Activated T-helper 1 cell treated with anti-CD3 and anti-CD28 coated beads, Interleukin-2, amount 50 U/mL, for 16 hours (primary cell): Measurements from ENCODE around the gene NATD1.
"Not testable (repeated sequence)": the region's sequence is repeated elsewhere in the genome, so short reads cannot be mapped to it uniquely, and the experiment has no call there.

Source experiments
- DNase-seq, 2 donors: peaks; one replicate each; pipeline ENCODE4 v3.0.0-alpha.2; 2020; ENCODE audit warnings: low read depth in 1 of 2, low spot score in 1 of 2

The NATD1 gene

DNA sequence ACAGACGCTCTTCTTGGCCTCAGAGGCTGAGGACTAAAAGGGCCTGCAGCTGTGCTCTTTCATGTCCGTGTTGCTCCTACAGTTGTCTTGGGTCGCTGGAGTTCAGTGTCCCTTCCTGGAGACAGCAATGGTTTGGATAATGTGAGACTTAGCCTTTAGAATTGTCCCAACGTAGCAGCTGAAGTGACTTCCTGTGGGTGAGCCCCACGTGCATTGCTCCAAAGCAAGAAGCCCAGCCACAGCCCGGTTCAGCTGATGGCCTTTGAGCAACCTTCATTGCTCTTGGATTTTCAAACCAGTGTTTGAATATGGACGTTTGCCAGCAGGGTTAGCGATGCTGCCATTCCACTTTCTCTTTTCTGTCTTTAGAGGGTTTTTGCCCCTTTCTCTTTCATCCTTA lies 59.0 kb downstream of the NATD1 start:
- DNase-seq = no peak

DNA sequence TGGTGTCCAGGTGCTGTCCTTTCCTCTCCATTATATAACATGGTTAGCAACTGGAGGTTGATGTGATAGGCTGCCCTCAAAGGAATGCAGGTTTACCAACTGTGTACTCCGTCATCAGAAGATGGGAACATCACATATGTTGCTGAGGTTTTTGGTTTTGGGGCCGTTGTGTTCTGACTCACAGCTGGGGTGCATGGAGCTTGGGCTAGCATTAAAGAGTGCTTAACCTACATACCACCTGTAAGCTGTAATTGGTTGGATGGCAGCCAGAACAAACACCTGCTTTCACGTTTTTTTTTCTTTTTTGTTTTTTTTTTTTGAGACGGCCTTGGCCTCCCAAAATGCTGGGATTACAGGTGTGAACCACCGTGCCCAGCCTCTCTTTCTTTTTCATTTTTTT lies 60.2 kb downstream of the NATD1 start:
- no peak for DNase-seq

DNA sequence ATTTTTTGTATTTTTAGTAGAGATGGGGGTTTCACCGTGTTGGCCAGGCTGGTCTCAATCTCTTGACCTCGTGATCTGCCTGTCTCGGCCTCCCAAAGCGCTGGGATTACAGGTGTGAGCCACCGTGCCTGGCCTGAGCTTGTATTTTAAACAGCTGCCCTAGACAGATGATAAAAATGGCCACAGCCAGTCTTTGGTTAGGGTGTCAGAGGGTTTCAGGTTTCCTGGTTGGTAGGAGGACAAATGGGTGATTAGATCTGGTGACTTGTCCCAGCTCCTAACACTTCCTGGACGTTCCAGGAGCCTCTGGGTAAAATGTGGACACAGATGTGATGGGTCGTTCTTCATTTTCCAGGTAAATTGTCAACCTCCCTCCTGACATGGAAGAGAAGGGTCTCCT lies 60.8 kb downstream of the NATD1 start:
- not testable (repeated sequence) for DNase-seq

DNA sequence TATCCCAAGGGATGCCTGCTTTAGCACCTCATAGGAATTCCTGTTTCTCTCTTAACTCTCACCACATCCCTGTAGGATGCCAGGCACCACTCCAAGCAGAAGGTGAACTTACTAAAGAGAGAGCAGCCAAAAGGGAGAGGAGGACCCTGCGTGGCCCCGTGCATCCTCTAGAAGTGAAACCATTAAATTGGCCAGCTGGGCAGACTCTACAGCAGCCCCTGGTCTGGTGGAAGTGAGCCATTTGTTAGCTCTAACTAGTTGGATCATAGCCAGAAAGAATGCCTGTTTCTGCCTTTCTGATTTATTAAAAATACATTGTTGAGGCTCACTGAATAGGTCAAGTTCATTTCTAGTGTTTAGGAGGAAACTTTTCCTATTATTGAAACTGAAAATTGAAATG lies 61.5 kb downstream of the NATD1 start:
- no peak for DNase-seq

DNA sequence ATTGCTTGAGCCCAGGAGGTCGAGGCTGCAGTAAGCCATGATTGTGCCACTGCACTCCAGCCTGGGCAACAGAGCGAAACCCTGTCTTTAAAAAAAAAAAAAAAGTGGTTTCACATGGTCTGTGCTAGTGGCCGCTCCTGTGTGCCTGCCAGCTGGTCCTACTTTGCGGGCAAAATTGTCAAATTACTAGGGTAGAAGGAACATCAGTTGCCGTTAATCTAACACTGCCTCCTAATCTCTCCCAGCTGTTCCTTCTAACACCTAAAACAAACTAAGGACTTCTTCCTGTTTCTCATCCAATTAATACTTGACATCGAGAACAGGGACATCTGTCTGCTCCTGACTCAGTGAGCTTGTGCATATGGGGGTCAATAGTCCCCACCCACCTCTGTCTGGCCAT lies 63.1 kb downstream of the NATD1 start:
- DNase-seq = no peak

DNA sequence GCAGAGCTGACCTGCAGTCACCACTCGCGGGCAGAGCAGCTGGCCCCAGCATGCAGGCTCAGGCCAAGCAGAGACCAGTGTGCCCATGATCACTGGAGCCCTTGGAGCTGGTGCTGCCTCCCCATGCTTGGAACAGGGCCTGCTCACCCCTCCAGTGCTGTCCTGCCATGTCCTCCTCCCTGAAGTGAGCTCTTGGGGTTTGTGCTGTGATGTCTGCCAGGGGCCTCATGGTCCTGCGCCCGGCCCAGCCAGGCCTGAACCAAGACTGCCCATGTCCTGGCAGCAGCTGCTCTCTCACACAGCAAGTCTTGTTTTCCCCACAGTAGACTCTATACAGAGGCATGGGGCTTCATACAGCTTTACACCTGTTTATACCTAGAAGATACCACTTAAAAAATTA lies 63.8 kb downstream of the NATD1 start:
- no peak for DNase-seq
